GM10248 (cell line): ENCODE measurements around the gene GDF15.

Experiments used
- CTCF ChIA-PET: fragments of 300-600 bp; sonication (Branson Sonifier 250); formaldehyde crosslinking; extraction: SDS; loops from one replicate; lab custom pipeline; 2021; ENCODE audit warnings: antibody characterized with exemption; lab: Yijun Ruan, JAX
- POLR2A ChIA-PET: fragments of 350-650 bp; sonication (Branson Sonifier 250); formaldehyde crosslinking; extraction: SDS; loops from one replicate; lab custom pipeline; 2020; ENCODE audit warnings: antibody characterized with exemption; lab: Yijun Ruan, JAX
- DNase-seq: peaks from one replicate; pipeline ENCODE4 v3.0.0; 2012; ENCODE audit errors: extremely low spot score
- CTCF ChIP-seq: IDR thresholded peaks from 2 replicates; pipeline ENCODE4 v1.5.1; 2012; ENCODE audit warnings: mild to moderate bottlenecking, low read depth; ENCODE audit errors: extremely low read depth, missing control alignments, control extremely low read depth

GDF15 gene

DNA sequence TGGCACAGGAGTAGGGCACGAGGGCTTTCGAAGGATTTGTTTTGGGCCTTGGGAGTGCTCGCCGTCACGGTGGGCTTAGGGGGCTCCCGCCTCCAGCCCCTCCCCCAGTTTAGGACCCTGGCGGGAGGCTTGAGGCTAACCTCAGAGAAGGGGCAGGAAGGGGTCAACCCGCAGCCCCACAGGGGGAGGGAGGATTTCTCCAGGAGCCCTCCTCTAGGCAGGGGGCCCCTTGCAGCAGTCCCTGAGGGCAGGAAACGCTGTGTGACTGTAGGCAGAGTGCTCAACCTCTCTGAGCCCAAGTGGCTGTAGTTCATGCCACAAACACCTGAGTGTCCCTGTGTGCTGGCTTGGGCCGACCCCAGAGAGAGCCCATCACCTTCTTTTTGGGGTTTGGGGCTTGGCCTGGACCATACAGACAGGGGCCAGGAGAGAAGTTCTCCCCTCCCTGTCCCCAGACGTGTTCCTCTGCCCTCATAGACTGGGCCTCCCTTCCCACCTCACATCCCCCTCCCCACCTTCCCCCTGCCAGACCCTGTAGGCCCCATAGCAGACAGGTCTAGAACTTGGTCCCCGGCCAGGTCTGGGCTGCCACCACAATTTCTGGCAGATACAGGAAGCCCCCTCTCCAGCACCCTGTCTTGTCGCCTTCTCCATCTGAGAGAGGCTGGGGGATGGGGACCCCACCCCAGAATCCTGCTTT lies 43.9 kb downstream of the GDF15 start:
- POLR2A ChIA-PET: no interaction called here
- DNase-seq: no peak
- TF ChIP-seq CTCF: no peak
- CTCF ChIA-PET: interaction anchor here (2.3 kb wide), 1 partner anchor 11 kb away, joined by 16 read pairs; the partner anchor contains the start of gene SSBP4

DNA sequence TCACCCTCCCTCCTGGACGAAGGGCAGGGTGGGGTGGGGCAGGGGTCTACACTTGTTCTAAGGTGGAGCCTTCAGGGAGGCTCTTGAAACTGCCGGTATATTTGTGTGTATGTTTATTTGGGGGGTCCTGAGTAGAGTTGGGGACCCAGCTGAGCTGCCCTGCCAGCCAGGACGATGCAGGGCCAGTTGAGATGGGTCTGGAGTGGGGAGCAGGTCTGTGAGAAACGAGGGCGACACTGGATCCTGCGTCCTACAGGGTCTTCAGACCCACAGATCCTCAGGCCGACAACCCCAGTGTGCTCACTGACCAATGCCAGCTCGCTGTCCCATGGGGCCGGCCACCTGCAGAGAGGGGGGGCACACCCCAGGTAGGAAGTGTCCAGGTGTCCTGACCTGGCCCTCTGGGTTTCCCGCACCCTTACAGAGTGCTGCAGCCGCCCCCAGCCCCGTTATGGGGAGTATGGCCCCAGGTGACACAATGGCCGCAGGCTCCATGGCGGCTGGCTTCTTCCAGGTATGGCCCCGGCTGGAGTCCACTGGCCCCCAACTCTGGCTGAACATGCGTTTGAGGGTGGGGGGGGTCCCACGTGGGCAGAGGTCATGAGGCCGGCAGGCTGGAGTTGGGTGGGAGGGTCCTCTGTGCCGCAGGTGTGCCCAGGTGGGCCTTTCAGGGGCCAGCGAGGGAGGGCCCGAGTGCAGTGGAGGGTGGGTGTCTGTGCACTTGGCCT lies 44.6 kb downstream of the GDF15 start:
- ChIA-PET CTCF (interaction anchor here (1.3 kb wide), 1 partner anchor 9 kb away, joined by 4 read pairs; no protein-coding TSS in a partner anchor), POLR2A (no interaction called here)
- no peak for TF ChIP-seq CTCF
- DNase-seq: no peak

GRCh38 chr19:18431351-18432197 lies 45.6 kb downstream of the GDF15 start:
- no peak for TF ChIP-seq CTCF
- no peak for DNase-seq
- ChIA-PET CTCF (interaction anchor here (1.3 to 1.5 kb wide), 2 partner anchors 9 to 13 kb away, joined by 4 to 7 read pairs; partner anchors contain the start of gene SSBP4), POLR2A (interaction anchor here (0.6 kb wide), 1 partner anchor 156 kb away, joined by 3 read pairs; no protein-coding TSS in a partner anchor)

DNA sequence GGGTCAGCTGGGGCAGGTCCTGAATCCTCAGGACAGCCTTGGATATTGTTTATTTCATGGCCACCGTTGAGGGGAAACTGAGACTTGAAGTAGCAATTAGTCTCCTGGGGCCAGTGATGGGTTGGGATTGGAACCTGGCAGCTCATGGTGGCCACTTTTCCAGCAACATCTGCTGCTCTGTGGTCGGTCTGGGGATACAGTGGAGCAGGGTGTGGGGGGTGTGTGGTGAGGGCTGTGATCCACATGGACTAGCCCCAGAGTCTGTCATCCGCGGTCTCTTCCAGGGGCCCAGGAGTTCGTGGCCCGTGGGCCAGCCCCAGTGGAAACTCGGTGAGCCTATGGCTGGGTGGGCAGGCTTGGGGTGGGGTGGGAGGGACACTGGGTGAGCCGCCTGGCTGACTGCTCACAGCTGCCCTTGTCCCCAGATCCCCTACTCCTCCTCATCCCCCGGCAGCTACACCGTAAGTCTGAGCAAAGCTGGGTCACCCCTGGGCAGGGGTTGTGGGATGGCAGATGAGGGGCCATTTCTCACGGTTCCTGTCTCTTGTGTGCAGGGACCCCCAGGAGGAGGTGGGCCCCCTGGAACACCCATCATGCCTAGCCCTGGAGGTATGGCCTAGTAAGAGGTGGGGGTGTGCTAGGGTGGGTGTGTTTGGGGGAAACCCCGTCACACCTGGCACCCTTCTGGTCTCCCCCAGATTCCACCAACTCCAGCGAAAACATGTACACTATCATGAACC lies 46.5 kb downstream of the GDF15 start:
- CTCF ChIA-PET: interaction anchor here (1.3 to 1.5 kb wide), 2 partner anchors 10 to 14 kb away, joined by 4 to 7 read pairs; partner anchors contain the start of gene SSBP4
- POLR2A ChIA-PET: no interaction called here
- TF ChIP-seq CTCF: no peak
- no peak for DNase-seq

DNA sequence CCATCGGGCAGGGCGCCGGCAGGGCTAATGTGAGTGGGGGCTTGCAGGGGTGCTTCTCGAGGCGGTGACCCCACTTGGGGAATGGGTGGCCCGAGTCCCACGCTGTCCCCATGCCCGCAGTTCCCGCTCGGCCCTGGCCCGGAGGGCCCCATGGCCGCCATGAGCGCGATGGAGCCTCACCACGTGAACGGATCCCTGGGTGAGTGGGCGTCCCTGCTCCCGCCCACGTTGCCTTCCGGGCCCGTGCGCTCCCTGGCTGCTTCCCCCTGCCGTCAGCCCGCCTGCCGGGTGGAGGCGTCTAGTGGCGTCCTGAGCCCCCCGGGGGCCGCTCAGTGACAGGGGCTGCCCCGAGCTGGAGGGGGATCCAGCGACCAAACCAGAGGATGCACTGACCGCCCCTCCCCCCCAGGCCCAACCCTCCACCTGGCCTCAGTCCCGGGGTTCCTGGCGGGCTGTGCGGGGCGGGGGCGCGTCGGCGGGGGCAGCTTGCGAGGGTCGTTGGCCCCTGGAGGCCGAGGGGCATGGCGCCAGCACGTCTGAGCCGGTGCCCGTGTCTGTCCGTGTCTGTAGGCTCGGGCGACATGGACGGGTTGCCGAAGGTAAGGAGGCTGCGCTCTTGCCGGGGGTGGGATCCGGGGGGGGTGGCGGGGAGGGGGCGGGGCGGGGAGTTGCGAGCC lies 47.2 kb downstream of the GDF15 start:
- DNase-seq: peak; percentile 60
- CTCF ChIA-PET: no interaction called here
- TF ChIP-seq CTCF: peak; percentile 3
- POLR2A ChIA-PET: no interaction called here
